H9 (cell line): Measurements from ENCODE around the gene MICAL3. TPM values are rescaled to one million over a fixed set of nuclear protein-coding genes. Genes with fewer than 3 reads are reported as not detected.

Experiments used
- DNase-seq: peaks from one replicate; pipeline ENCODE4 v3.0.0-alpha.2; 2017
- H2AFZ ChIP-seq: one replicate; pipeline ENCODE4 v1.6.1; 2013; ENCODE audit warnings: mild to moderate bottlenecking, low read length, control low read depth, moderate library complexity
- H2AK5ac ChIP-seq: 2 replicates; pipeline ENCODE4 v1.6.1; 2013; ENCODE audit warnings: low read length, control low read depth, mixed read lengths; ENCODE audit not compliant: insufficient read length
- H2BK120ac ChIP-seq: one replicate; pipeline ENCODE4 v1.6.1; 2013; ENCODE audit warnings: low read depth, mild to moderate bottlenecking, low read length, control low read depth, inconsistent platforms; ENCODE audit not compliant: poor library complexity, severe bottlenecking
- H2BK12ac ChIP-seq: 2 replicates; pipeline ENCODE4 v1.6.1; 2013; ENCODE audit warnings: low read length, control low read depth, mixed read lengths, low read depth; ENCODE audit not compliant: insufficient read length
- H2BK15ac ChIP-seq: 2 replicates; pipeline ENCODE4 v1.6.1; 2013; ENCODE audit warnings: low read depth, low read length, control low read depth
- H2BK20ac ChIP-seq: one replicate; pipeline ENCODE4 v1.6.1; 2013; ENCODE audit warnings: low read depth, mild to moderate bottlenecking, low read length, control low read depth, inconsistent platforms; ENCODE audit not compliant: poor library complexity, severe bottlenecking
- H2BK5ac ChIP-seq: 2 replicates; pipeline ENCODE4 v1.6.1; 2013; ENCODE audit warnings: low read length, control low read depth, mixed read lengths; ENCODE audit not compliant: insufficient read length
- H3K14ac ChIP-seq: 2 replicates; pipeline ENCODE4 v1.6.1; 2013; ENCODE audit warnings: low read length, control low read depth; ENCODE audit not compliant: insufficient read depth
- H3K18ac ChIP-seq: 2 replicates; pipeline ENCODE4 v1.6.1; 2013; ENCODE audit warnings: low read depth, mild to moderate bottlenecking, mixed read lengths, low read length, control low read depth; ENCODE audit not compliant: insufficient read length
- H3K23ac ChIP-seq: 2 replicates; pipeline ENCODE4 v1.6.1; 2013; ENCODE audit warnings: low read length, control low read depth, mixed read lengths, low read depth; ENCODE audit not compliant: insufficient read length
- H3K23me2 ChIP-seq: 2 replicates; pipeline ENCODE4 v1.6.1; 2013; ENCODE audit warnings: low read depth, mild to moderate bottlenecking, mixed read lengths, low read length, control low read depth; ENCODE audit not compliant: insufficient read length, poor library complexity, severe bottlenecking
- H3K27ac ChIP-seq: 2 replicates; pipeline ENCODE4 v1.5.1; 2013; ENCODE audit warnings: low read length, control low read depth, mixed read lengths, low read depth; ENCODE audit not compliant: insufficient read length
- H3K27me3 ChIP-seq: 2 replicates; pipeline ENCODE4 v1.6.1; 2013; ENCODE audit warnings: low read length, control low read depth, inconsistent platforms; ENCODE audit not compliant: insufficient read depth
- H3K4ac ChIP-seq: 2 replicates; pipeline ENCODE4 v1.6.1; 2013; ENCODE audit warnings: low read depth, mild to moderate bottlenecking, control low read depth, inconsistent platforms, low read length, moderate library complexity
- H3K4me1 ChIP-seq: 2 replicates; pipeline ENCODE4 v1.6.1; 2013; ENCODE audit warnings: low read length, control low read depth, inconsistent platforms; ENCODE audit not compliant: insufficient read depth
- H3K4me2 ChIP-seq: 2 replicates; pipeline ENCODE4 v1.6.1; 2013; ENCODE audit warnings: low read length, control low read depth, mixed read lengths; ENCODE audit not compliant: insufficient read length, insufficient read depth
- H3K56ac ChIP-seq: 2 replicates; pipeline ENCODE4 v1.6.1; 2013; ENCODE audit warnings: low read depth, mild to moderate bottlenecking, mixed read lengths, low read length, control low read depth; ENCODE audit not compliant: insufficient read length
- H3K79me1 ChIP-seq: 2 replicates; pipeline ENCODE4 v1.6.1; 2013; ENCODE audit warnings: low read depth, mild to moderate bottlenecking, moderate library complexity, low read length, control low read depth, inconsistent platforms; ENCODE audit not compliant: insufficient read depth, poor library complexity, severe bottlenecking
- H3K79me2 ChIP-seq: 2 replicates; pipeline ENCODE4 v1.6.1; 2013; ENCODE audit warnings: low read length, control low read depth, inconsistent platforms; ENCODE audit not compliant: insufficient read depth
- H3K9ac ChIP-seq: 2 replicates; pipeline ENCODE4 v1.6.1; 2013; ENCODE audit warnings: low read length, control low read depth, mixed read lengths; ENCODE audit not compliant: insufficient read length; ENCODE audit errors: extremely low read depth
- H3K9me3 ChIP-seq: one replicate; pipeline ENCODE4 v1.6.1; 2013; ENCODE audit warnings: low read depth, low read length, inconsistent platforms; ENCODE audit not compliant: control insufficient read depth
- H3T11ph ChIP-seq: one replicate; pipeline ENCODE4 v1.6.1; 2013; ENCODE audit warnings: mild to moderate bottlenecking, low read length, control low read depth, inconsistent platforms
- H4K20me1 ChIP-seq: one replicate; pipeline ENCODE4 v1.6.1; 2013; ENCODE audit not compliant: control insufficient read depth, insufficient read length, insufficient read depth
- H4K5ac ChIP-seq: 2 replicates; pipeline ENCODE4 v1.6.1; 2013; ENCODE audit warnings: low read depth, mild to moderate bottlenecking, mixed read lengths, low read length, control low read depth; ENCODE audit not compliant: insufficient read length
- H4K8ac ChIP-seq: replicated peaks from 2 replicates; pipeline ENCODE4 v1.6.1; 2013; ENCODE audit warnings: low read length, control low read depth, mixed read lengths, low read depth; ENCODE audit not compliant: insufficient read length
- H4K91ac ChIP-seq: 2 replicates; pipeline ENCODE4 v1.6.1; 2013; ENCODE audit warnings: low read depth, mild to moderate bottlenecking, moderate library complexity, mixed read lengths, low read length, control low read depth; ENCODE audit not compliant: insufficient read length
- H3K27ac Mint-ChIP-seq, 3 experiments: 2 replicates in 2 of 3; 3 replicates in 1 of 3; pipeline ENCODE4 v1.8.0; 2020 to 2021; ENCODE audit warnings: mixed read lengths in 3 of 3, mild to moderate bottlenecking in 1 of 3, moderate library complexity in 1 of 3
- H3K27me3 Mint-ChIP-seq: 2 replicates; pipeline ENCODE4 v1.8.0; 2021; ENCODE audit warnings: low read depth, mild to moderate bottlenecking, moderate library complexity, mixed read lengths
- H3K36me3 Mint-ChIP-seq, 3 experiments: 2 replicates in 2 of 3; 3 replicates in 1 of 3; pipeline ENCODE4 v1.8.0; 2020 to 2021; ENCODE audit warnings: low read depth in 3 of 3, mixed read lengths in 3 of 3; ENCODE audit not compliant: insufficient read depth in 1 of 3
- H3K4me1 Mint-ChIP-seq, 2 experiments: 2 replicates each; pipeline ENCODE4 v1.8.0; 2020; ENCODE audit warnings: mixed read lengths in 2 of 2
- H3K4me3 Mint-ChIP-seq, 2 experiments: 2 replicates in 1 of 2; 3 replicates in 1 of 2; pipeline ENCODE4 v1.8.0; 2020 to 2021; ENCODE audit warnings: mild to moderate bottlenecking in 2 of 2, mixed read lengths in 2 of 2, moderate library complexity in 1 of 2
- H3K9me3 Mint-ChIP-seq, 2 experiments: 2 replicates in 1 of 2; 3 replicates in 1 of 2; pipeline ENCODE4 v1.8.0; 2020; ENCODE audit warnings: mild to moderate bottlenecking in 2 of 2, mixed read lengths in 2 of 2, moderate library complexity in 1 of 2
- WGBS: extraction: QIAGEN DNeasy Blood & Tissue Kit; methylation state at CpG from one replicate; pipeline ENCODE4 v1.1.7; 2013; ENCODE audit warnings: missing lambda C conversion rate, low lambda C conversion rate, mixed read lengths; ENCODE audit not compliant: insufficient read length; ENCODE audit errors: extremely low coverage; 5-methylcytosine and 5-hydroxymethylcytosine counted together
- total RNA-seq: library from RNA; stranded (reverse); gene quantifications from 2 replicates; pipeline ENCODE4 v1.2.1, GENCODE V29; 2021
- TF ChIP-seq, protein P1 (sequence below): fragments of 200-600 bp; sonication (generic); conservative IDR thresholded peaks from 3 replicates; pipeline ENCODE4 v1.8.0; 2021; ENCODE audit warnings: antibody characterized with exemption, mild to moderate bottlenecking

Gene MICAL3
- total RNA-seq, 1 experiment from 2014 or later = 50.2 TPM

GRCh38 chr22:17820879-17821439 is 203.4 kb downstream of the MICAL3 start:
- Mint-ChIP-seq H3K4me3 (no peak overlapping the region), H3K4me1 (no peaks in the 10 kb centered on the region), H3K36me3 (peaks cover 0 to 7% (median 4%) of the 10 kb centered on the region in 3 experiments; a peak in 2 of 7 replicates), H3K9me3 (no peaks in the 10 kb centered on the region), H3K27me3 (no peaks in the 10 kb centered on the region), H3K27ac (no peak overlapping the region)
- Histone ChIP-seq H4K20me1 (no peaks in the 10 kb centered on the region), H4K91ac (no peak overlapping the region), H4K8ac (no peak overlapping the region), H2AFZ (no peak overlapping the region), H3K79me1 (no peaks in the 10 kb centered on the region), H2BK15ac (no peak overlapping the region), H2BK12ac (no peak overlapping the region), H3K14ac (no peak overlapping the region), H3K27ac (no peak overlapping the region), H2BK5ac (no peak overlapping the region), H3K27me3 (no peaks in the 10 kb centered on the region), H4K5ac (no peak overlapping the region), H3K4ac (no peak overlapping the region), H3K9me3 (no peaks in the 10 kb centered on the region), H3T11ph (no peak overlapping the region), H3K56ac (no peak overlapping the region), H2AK5ac (no peak overlapping the region), H3K23me2 (no peaks in the 10 kb centered on the region), H3K9ac (no peak overlapping the region), H2BK20ac (no peak overlapping the region), H3K79me2 (no peaks in the 10 kb centered on the region), H3K23ac (no peak overlapping the region), H3K18ac (no peak overlapping the region), H2BK120ac (no peak overlapping the region), H3K4me2 (no peak overlapping the region), H3K4me1 (no peaks in the 10 kb centered on the region)
- WGBS = no CpG with 5 or more reads among the region's 3 CpGs
- TF ChIP-seq, protein P1, sequence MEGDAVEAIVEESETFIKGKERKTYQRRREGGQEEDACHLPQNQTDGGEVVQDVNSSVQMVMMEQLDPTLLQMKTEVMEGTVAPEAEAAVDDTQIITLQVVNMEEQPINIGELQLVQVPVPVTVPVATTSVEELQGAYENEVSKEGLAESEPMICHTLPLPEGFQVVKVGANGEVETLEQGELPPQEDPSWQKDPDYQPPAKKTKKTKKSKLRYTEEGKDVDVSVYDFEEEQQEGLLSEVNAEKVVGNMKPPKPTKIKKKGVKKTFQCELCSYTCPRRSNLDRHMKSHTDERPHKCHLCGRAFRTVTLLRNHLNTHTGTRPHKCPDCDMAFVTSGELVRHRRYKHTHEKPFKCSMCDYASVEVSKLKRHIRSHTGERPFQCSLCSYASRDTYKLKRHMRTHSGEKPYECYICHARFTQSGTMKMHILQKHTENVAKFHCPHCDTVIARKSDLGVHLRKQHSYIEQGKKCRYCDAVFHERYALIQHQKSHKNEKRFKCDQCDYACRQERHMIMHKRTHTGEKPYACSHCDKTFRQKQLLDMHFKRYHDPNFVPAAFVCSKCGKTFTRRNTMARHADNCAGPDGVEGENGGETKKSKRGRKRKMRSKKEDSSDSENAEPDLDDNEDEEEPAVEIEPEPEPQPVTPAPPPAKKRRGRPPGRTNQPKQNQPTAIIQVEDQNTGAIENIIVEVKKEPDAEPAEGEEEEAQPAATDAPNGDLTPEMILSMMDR = no peak
- no peak for DNase-seq
